HG03039 (cell line): ENCODE results near the gene SELENOM.

Source experiments
- ATAC-seq: cut with Tn5 transposase; IDR thresholded peaks from one replicate; pipeline ENCODE4 v1.9.1; 2021; ENCODE audit warnings: mild to moderate bottlenecking, moderate library complexity; ENCODE audit not compliant: unreplicated experiment

The SELENOM gene

GRCh38 chr22:31107178-31107893, at the start of gene SELENOM:
TSS of gene SELENOM (minus strand) at chr22:31107568. CDS start at chr22:31107505, 63 bp downstream.
- ATAC-seq: peak; percentile 81

DNA sequence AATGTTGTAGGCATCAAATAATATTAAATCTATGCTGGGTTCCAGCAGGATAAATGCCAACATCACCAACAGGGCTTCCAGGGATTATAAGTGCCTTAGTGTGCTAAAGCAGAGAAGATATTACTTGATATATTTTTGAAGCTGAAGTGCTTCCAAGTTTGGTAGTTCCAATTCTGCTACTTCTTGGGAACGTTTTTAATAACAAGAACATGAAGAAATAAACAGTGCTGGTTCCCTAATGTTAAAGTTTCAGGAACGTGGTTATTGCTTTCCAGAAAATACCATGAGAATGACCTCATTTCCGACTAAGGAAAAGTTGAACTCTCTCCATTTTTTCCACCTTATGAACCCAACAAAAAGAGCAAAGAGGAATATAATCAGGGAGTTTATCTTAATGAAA, 48.1 kb upstream of the SELENOM start:
- no peak for ATAC-seq

DNA sequence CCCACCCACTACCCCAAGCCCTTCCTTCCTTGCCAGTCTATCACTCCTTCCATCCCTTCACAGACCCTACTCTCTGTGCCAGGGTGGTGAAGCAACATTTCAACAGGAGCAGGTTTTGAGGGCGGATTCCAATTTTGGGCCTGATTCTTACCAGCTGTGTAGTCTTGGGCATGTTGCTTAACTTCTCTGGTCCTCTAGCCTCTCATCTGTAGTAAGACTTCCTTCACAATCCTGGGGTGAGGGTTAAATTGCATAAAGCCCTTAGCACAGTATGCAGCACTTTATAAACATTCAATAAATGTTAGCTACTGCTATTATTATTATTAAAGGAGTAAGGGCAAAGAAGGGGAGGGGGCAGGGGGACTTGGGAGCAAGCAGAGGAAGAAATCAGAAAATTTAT, 47.6 kb upstream of the SELENOM start:
- no peak for ATAC-seq

- no peak for ATAC-seq
Measured at GRCh38 chr22:31153357-31153756, 46.0 kb upstream of the SELENOM start.

GRCh38 chr22:31151872-31152271, 44.5 kb upstream of the SELENOM start:
- no peak for ATAC-seq

DNA sequence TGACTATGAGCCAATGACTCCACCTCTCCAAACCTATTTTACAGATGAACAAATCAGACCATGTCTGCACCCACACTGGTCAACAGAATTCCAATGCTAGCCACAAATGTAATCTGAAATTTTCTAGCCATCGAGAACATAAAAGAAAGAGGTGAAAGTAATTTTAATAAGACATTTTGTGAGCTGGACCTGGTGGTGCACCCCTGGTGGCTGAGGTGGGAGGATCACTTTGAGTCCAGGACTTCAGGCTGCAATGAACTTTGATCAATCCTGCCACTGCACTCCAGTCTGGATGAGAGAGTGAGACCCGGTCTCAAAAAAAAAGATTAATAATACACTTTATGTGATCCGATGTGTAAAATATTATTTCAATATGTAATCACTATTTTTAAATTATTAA, 43.2 kb upstream of the SELENOM start:
- ATAC-seq: no peak

- no peak for ATAC-seq
Measured at GRCh38 chr22:31148953-31149627, 41.7 kb upstream of the SELENOM start.

DNA sequence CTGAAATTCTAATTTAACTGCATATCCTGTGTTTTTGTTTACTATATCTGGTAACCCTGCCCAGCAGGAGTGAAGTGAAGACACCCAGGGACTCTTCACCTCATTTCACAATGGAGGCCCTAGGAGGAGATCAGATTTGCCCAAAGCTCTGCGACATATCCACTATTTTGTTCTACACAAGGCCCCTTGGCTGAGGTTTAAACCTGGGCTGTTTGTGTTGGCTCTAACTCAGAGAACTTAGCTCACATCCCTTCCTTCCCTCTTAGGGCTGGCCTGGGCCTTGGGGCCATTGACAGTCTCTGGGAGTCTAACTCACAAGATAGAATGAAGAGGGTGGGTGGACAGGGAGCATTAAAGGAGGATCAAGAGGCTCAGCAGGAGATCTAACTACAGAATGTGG, 41.1 kb upstream of the SELENOM start:
- ATAC-seq: no peak

DNA sequence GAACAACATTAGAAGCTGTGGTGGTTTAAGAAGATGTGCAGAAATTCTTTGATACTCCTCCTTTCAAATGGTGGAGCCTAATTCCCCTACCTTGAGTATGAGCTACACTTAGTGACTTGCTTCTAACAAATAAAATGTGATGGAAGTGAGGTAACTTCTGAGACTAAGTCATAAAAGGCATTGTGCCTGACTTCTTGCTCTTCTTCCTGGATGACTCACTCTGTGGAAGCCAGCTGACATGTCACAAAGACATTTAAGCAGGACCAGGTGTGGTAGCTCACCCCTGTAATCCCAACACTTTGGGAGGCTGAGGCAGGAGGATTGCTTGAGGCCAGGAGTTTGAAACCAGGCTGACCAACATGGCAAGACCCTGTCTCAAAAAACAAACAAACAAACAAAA, 36.9 kb upstream of the SELENOM start:
- ATAC-seq: no peak

- ATAC-seq: no peak
Measured at GRCh38 chr22:31143537-31143936, 36.2 kb upstream of the SELENOM start.

DNA sequence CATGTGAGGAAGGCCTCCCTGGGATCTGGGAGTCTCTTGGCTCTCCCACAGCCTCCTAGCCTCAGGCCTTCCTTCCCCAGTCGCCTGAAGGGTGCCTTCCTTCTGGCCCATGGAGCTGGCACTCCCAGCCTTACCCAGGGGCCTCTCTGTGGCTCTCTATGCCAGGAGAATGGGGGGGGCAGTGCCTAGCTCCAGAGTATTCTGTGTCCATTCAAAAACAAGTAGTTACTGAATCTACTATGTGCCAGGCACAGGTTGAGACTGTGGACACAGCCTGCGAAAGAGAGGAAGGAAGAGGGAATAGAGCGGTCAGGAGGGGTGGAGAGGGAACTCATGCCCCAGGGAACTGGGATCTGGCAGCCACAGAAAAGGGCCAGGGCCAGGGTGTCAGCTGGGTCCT, 35.7 kb upstream of the SELENOM start:
- ATAC-seq: no peak

- no peak for ATAC-seq
Measured at GRCh38 chr22:31142285-31142684, 34.9 kb upstream of the SELENOM start.

GRCh38 chr22:31141551-31141950, 34.2 kb upstream of the SELENOM start:
- no peak for ATAC-seq

DNA sequence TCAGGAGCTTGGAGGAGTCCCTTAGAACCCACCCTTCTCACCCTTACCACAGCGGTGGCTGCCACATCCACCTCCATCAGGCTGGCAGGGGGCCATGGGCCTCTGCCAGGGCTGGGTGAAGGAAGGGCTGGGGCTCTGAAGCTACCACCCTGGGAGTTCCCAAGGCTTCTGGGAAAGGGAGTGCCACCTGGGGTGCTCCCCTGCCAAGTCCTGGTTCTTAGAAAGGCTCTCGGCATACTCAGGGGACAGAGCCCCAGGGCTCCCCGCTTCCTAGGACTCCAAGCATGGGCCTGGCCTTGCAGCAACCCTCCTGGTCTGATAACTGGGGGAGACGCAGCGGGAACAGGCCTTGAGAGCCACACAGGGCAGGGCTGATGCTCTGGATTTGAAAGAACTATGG, 33.4 kb upstream of the SELENOM start:
- ATAC-seq: no peak

GRCh38 chr22:31139866-31140716, 32.7 kb upstream of the SELENOM start, which contains the start of gene PLA2G3:
TSS of gene PLA2G3 (minus strand) at chr22:31140508. CDS start at chr22:31140354, 154 bp downstream.
- ATAC-seq: no peak

DNA sequence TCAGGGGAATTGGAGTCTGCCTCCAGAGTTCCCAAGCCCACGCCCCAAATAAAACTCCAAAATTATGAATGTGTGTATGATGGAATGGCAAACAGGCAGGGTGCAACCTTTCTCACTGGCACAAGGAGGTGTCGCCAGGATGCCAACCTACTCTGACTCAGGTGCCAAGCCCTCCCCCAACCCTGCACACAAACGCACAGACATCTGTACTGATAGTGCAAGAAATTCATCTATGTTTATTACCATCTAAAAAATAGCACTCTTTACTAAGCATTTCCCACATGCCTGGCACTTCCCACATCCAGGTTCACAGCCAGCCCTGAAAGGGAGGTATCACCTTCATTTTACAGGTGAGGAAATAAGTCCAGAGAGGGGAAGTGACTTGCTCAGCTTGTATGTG, 31.7 kb upstream of the SELENOM start:
- ATAC-seq: no peak

GRCh38 chr22:31138126-31138525, 30.8 kb upstream of the SELENOM start:
- no peak for ATAC-seq

- ATAC-seq: no peak
Measured at GRCh38 chr22:31137721-31138120, 30.4 kb upstream of the SELENOM start.

- ATAC-seq: no peak
Measured at GRCh38 chr22:31136711-31137110, 29.3 kb upstream of the SELENOM start.

- ATAC-seq: no peak
Measured at GRCh38 chr22:31136155-31136554, 28.8 kb upstream of the SELENOM start.

DNA sequence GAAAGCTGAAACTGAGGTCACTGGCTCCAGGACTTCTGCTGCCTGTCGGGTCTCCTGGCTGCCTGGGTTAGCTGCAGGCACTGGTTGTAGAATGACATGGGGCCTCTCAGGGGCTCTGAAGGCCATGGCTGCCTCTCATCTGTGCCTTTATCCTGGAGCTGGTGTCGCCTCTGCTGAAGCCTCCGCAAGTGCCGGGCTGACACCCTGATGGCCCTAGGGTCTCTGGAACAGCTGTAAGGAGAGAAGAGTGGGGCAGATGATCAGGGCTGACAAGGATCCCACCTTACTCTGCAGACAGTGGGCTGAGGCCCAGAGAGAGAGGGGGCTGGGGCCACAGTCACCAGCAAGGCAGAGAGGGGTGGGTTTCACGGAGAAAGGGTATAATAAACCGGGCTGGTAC, 28.3 kb upstream of the SELENOM start:
- ATAC-seq: no peak

DNA sequence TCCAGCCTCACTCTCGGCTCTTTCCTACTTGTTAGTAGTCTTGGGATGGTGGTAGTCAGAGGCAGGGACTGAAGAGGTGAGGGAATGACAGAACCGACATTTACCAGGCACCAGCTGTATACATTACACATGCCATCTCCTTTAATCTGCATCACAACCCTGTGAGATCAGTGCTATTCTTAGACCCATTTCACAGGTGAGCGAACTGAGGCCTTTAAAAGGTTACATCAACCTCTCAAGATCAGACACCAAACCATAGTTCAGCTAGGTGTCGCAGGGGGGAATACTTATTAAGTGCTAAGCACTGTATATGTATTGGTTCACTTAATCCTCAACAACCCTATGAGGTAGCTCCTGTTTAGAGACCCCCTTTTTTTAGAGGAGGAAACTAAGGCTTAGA, 27.3 kb upstream of the SELENOM start:
- no peak for ATAC-seq
